Measurements from ENCODE around the gene TANC1.

- TF ChIP-seq POLR2AphosphoS5 (IDR thresholded peaks at IDR 0.05; ENCODE audit: insufficient read depth in 1 of 2, low read depth in 1 of 2) (no peak), CTCF (IDR thresholded peaks at IDR 0.05) (no peak), POLR2A (IDR thresholded peaks at IDR 0.05) (no peak)
Measured at GRCh38 chr2:159064446-159065301, 96.2 kb downstream of the TANC1 start.

Measured in vagina (tissue), 2 donors.